AG09309 (cell line): Measurements from ENCODE around the gene AASDH.

Experiments
- DNase-seq: peaks from one replicate; pipeline ENCODE4 v3.0.0-alpha.2; 2010; ENCODE audit warnings: low read depth
- H3K4me3 ChIP-seq: 2 replicates; pipeline ENCODE4 v1.5.1; 2011; ENCODE audit warnings: mild to moderate bottlenecking, low read depth, low read length, moderate library complexity; ENCODE audit not compliant: control insufficient read depth
- TF ChIP-seq, protein P1 (sequence below): IDR thresholded peaks from 2 replicates; pipeline ENCODE4 v1.5.1; 2011; ENCODE audit warnings: mild to moderate bottlenecking, low read depth, low read length, inconsistent platforms; ENCODE audit not compliant: insufficient read depth, control insufficient read depth; ENCODE audit errors: missing control alignments

AASDH gene

DNA sequence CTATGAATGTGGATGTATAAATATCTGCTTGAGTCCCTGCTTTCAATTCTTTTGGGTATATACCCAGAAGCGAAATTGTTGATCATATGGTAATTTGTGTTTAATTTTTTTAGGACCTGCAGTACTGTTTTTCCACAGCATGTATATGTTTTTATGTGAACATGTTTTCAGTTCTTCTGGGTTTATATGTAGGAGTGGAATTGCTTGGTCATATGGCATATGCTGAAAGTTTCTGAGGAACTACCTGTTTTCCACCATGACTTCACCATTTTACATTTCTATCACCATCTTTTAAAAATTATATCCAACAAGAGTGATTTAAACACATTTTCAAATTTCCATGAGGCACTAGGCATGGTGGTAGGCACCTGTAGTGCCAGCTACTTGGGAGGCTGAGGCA, 39.9 kb upstream of the AASDH start:
- no peak overlapping the region for H3K4me3 ChIP-seq
- DNase-seq, result no peak
- TF ChIP-seq, protein P1, sequence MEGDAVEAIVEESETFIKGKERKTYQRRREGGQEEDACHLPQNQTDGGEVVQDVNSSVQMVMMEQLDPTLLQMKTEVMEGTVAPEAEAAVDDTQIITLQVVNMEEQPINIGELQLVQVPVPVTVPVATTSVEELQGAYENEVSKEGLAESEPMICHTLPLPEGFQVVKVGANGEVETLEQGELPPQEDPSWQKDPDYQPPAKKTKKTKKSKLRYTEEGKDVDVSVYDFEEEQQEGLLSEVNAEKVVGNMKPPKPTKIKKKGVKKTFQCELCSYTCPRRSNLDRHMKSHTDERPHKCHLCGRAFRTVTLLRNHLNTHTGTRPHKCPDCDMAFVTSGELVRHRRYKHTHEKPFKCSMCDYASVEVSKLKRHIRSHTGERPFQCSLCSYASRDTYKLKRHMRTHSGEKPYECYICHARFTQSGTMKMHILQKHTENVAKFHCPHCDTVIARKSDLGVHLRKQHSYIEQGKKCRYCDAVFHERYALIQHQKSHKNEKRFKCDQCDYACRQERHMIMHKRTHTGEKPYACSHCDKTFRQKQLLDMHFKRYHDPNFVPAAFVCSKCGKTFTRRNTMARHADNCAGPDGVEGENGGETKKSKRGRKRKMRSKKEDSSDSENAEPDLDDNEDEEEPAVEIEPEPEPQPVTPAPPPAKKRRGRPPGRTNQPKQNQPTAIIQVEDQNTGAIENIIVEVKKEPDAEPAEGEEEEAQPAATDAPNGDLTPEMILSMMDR, result no peak

GRCh38 chr4:56426273-56426672, 39.0 kb upstream of the AASDH start:
- no peak overlapping the region for H3K4me3 ChIP-seq
- no peak for DNase-seq
- TF ChIP-seq, protein P1, result no peak

DNA sequence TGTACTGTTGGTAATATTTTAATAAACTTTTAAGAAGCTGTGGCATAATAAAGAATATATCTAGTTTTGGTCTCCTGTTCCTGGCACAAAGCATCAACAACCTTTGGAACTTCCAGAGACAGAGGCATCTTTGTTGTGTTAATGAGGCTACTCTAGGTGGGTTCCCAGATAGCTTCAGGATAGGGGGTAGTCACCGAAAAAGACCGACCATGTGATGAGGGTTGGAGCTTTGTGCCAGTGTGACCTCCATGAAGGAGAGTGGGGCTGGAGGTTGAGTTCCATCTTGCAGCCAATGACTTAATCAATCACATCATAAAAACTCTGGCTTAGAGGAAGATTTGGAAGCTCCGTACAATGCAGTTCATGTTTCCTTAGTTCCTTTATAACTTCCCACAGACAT, 38.2 kb upstream of the AASDH start:
- TF ChIP-seq, protein P1, result no peak
- H3K4me3 ChIP-seq, result no peak overlapping the region
- no peak for DNase-seq

GRCh38 chr4:56424697-56425514, 37.6 kb upstream of the AASDH start:
- no peak for DNase-seq
- TF ChIP-seq, protein P1, result peak; percentile 58
- H3K4me3 ChIP-seq, result no peak overlapping the region

DNA sequence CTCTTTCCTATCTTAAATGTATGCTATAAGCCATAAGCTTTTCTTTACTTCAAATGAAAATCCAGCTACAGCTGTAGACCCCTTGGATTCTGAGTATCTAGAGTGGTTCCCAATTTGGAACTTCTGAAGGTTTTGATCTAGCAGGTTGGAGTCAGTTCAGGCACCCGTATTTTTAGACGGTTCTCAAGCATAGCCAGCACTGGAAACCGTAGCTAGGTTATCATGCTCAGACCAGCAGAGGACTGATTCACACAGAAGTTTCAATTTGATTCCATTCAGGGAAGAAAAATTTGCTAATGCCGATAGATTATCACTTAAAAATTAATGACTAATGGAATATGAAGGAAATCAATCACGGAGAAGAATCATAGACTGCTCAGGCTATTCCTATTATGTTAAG, 36.9 kb upstream of the AASDH start:
- TF ChIP-seq, protein P1, result no peak
- no peak for DNase-seq
- H3K4me3 ChIP-seq, result no peak overlapping the region

GRCh38 chr4:56417396-56417795, 30.1 kb upstream of the AASDH start:
- DNase-seq, result no peak
- no peak overlapping the region for H3K4me3 ChIP-seq
- TF ChIP-seq, protein P1, result no peak
